ENCODE results near the gene LRRIQ4. TPM values are rescaled to one million over a fixed set of nuclear protein-coding genes. Genes with fewer than 3 reads are reported as not detected.

The LRRIQ4 gene
- total RNA-seq, 1 experiment from 2014 or later, result not detected

DNA sequence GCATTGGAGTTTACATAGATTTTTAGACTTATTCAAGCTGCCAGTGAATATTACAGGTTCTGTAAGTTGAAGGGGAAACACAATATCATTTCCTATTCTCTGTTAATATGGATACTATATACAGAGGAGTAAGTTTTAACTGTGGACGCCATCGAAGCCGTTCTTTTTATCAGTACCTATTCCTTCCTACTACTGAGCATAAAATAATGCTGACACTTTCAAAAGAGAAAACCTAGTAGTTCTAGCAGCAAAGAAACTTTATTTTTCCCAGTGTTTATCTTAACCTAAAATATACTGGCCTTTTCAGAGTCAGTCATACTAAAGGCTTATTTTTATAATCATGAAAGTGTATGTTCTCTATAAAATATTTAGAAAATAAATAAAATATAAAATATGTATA is 42.8 kb downstream of the LRRIQ4 start:
- DNase-seq (ENCODE audit: low read depth), result no peak

DNA sequence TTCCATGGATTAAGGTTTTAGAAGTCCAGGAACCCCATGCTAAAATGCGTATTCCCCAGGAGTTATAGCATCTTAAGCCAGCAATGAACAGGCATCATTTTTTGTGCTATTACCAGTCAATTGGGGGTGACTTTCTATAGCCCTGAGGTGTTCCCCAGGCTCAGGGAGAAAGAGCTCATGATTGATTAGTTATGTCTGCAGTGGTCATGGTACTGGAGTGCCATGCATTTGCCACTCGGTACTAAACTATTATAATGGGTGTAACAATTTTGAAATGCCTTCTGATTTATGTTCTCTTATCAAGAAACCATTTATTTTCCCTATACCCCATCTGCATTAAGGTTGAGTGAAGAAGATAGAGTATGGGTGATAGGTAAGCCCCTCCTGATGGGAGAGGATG is 45.1 kb downstream of the LRRIQ4 start:
- no peak for DNase-seq (ENCODE audit: low read depth)

DNA sequence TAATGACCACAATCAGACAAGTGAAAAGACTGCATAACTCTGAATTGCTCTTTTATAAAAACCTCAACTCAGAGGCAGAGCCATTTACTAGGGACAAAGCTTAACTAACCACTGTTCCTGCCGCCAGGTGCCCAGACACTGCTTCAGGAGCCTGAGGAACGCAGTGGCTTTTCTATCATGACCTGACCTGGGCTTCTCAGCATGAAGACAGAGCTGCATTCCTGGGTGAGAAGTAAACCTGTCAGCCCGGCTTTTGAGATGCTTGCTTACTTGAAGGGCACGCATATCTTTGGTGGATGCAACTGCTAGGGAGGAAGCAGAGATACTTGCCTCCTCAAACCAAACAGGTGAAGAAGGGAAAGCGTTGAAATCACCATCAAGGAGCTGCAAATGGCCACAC is 49.2 kb downstream of the LRRIQ4 start:
- DNase-seq (ENCODE audit: low read depth), result no peak

DNA sequence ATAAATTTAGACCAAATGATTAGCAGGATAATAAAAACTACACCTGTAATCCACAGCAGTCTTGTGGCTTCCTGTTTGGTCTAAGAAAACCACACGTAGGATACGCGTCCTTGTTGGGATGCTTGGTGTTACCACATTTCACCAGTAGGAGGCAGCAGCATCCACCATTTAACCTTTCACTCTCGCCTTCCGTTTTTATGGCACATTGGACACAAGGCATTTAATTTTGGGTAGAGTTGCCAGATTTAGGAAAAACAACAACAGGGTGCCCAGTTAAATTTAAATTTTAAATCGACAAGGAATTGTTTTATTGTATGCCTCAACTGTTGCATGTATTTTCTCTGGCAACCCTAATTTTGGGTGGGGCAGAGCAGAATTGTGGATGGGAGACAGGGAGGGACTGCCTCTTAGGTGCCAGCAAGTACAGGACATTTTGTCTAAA is 50.8 kb downstream of the LRRIQ4 start:
- peak; percentile 67 for DNase-seq (ENCODE audit: low read depth)

DNA sequence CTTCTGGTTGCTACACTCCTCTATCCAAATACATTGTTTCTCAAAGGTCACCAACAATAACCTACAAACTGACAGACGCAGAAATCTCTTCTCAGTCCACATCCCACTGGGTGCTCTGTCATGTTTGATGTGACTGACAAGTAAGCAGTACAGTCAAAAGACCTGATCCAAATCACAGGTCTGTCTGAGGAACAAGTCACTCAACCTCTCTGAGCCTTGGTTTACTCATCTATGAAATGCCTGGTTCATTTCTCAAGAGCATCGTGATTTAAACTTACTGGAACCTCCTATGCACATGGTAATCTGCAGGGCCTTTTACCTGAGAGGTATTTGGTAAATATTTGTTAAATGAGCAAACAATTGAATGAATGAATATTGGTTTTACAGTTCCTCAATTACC is 51.6 kb downstream of the LRRIQ4 start:
- no peak for DNase-seq (ENCODE audit: low read depth)

DNA sequence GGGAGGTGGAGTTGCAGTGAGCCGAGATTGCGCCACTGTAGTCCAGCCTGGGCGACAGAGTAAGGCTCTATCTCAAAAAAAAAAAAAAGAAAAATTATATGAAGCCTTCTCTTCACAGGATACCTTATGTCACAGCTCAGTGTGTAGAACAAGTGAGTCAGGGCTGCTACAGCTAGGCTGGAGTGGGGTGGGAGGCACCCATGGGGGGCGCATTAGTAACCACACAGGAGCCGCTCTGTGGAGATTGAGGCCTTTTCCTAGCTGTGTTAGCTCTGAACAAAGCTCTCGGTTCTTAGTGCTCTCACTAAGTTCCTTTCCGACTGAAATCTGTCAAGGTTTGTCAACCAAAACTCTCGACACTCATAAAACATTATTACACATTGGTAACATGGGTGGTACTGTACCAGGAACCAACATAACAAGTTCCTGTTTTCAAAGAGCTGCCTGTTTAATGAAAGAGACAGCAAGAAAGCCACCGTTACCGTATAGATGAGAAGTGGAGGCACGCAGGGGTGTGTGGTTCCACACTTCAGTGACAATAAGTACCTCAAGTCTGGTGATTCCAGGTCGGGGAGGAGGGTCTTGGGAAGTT is 52.6 kb downstream of the LRRIQ4 start:
- no peak for DNase-seq (ENCODE audit: low read depth)

DNA sequence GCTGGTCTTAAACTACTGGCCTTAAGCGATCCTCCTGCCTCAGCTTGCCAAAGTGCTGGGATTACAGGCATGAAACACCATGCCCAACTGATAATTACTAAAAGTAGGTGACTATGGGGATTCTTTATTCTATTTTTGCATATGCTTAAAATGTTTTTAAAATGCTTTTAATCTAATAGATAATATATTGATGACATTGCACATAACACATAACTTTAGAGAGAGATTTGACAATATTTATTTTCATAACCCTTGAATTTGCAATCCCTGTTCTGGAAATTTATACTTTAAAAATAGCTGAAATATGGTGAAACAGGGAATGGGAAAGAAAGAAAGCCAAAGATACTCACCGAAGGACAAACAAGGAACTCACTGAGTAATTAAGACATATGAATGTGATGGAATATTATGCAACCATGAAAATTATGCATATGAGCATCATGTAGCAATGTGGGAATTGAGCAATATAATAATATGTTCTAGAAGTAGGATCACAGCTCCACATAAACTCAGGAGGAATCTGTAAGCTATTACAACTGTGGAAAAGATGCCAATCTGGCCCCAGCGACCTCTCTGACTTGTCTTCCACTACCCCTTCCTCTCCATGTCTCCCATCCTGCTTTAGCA is 55.0 kb downstream of the LRRIQ4 start:
- DNase-seq (ENCODE audit: low read depth), result no peak

DNA sequence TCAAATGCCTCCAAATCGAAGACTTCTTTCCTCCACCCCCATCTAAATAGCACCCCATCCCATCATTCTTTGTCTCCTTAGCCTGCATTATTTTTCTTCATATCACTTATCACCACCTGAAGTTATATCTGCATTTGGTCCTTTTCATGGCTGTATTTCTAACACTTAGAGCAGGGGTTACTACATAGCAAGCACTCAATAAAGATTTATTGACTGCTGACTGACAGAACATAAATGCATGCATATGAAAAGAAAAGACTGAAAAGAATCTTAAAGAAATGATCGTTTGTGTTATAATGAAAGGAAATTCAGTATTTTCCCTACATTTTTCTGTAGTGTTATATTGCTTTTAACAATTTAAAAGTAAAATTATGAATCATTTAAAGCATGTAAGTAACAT is 55.7 kb downstream of the LRRIQ4 start:
- no peak for DNase-seq (ENCODE audit: low read depth)

DNA sequence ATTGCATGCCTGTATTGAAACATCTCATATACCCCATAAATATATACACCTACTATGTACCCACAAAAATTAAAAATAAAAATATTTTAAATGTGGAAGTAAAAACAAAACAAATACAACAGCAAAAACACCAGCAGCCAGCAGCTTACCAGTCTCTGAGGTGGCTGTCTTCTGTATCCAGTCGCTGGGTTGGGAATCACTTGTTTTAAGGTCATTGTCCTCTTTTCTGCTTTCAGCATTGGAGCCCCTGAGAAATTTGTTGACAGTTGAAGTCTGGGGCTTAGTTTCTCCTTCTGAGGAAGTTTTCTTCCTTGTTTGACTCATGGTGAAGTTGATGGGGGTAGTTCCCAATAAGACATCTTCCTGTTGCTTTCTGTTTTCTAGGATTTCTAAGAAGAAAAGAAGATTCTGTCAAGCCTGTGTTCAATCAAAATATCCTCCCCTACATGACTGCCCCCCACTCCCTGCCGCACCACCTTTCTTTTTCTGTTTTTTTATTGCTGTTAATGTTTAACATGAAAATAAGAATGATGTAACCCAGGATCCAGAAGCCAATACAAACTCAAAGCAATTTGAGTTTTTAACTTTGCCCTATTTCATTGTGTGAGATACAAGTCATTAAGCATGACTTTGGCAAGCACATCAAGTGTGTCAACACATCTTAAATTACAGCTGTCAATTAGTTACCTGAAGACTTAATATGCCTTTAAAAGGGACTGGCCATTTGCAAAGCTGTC is 57.0 kb downstream of the LRRIQ4 start, which contains the start of gene LRRC31:
LRRC31 (minus strand) TSS at position 452 of the 737 bp plus-strand sequence; CDS start at position 324, 128 bp downstream.
- no peak for DNase-seq (ENCODE audit: low read depth)

DNA sequence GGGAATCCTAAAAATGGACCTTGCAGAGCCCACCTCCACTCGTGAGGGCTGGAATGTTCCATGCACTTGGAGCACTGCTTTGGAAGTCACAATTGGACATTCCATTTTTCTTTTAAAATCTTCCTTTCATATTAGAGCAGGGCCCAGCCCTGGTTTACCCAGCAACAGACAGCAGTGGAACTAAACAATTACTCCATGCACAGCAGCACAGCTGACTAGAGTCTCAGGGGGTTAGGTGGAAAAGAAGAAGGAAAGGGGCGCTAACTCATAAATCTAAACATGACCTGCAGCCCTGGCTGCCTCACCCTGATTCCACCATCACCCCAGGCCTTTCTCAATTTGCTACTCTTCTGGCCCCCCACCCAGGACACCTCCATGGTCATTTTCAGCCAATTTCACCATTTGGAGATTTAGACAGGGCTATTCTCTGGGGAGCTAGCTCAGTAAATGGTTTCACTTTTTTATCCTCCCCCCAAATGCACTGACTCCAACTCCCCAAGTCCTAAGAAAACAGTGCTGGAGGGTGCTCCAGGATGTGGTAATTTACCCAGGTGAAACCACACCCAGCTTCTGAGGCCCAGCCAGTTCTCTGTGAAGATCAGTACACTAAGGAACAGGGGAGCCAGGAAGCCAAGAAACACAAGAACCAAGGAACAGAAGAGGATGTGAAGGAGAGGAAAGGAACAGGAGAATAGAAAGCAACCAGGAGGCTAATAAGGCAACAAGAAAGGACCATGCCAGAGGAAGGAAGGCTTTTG is 58.6 kb downstream of the LRRIQ4 start:
- no peak for DNase-seq (ENCODE audit: low read depth)

DNA sequence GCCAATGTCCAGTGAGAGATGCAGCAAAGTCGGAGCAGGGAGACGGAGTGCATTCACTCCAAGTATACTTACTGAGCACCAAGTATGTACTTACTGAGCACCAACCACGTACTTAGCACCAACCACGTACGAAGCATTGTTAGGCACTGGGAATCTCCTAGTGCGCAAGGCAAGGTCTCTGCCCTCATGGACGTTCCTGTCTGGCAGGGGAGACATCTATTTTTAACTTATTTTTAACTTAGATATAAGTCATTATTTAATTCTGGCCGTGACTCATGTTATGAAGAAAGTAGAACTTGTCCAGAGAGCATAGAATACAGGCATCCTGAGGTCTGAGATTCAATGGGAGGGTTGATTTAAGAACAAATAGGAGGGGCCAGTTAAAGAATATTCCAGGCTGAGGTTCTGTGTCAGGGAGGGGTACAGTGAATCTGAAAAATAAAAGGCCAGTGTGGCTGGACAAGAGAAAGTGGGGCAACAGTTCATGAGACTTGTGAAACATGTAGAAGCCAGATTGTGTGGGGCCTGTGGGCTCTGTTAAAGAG is 66.4 kb downstream of the LRRIQ4 start:
- DNase-seq (ENCODE audit: low read depth), result no peak

DNA sequence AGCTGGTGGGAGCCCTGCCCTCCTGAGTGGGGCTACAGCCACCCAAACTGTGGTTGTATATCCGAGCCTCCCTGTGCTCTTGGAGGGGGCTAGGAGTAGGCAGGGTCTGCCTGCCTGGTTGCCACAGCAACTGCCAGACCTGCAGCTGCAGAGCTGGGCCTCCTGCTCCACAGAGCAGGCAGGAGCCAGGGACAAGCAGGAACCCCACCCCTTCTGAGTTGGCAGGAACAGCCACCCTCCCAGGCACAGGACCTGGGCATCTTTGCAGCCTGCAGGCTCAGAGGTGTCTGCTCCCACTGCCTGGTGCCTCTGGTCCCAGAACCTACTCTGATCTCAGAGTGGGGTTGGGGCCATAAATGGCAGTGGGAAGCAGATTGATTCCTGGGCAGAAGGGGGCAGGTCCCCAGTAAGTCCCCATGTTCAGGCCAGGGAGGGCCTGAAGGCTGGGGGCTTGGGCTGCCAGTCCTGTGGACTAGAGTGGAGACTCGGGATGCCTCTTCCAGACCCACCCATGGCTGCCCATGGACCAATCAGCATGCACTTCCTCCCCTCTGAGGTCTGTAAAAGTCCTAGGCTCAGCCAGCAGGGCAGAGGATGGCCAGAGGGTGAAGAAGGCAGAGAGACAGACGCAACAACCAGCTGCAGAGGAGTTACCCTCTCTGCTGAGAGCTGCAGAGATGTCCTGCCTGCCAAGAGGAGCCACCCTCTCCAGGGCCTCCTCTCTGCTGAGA is 67.3 kb downstream of the LRRIQ4 start:
- DNase-seq (ENCODE audit: low read depth), result no peak

DNA sequence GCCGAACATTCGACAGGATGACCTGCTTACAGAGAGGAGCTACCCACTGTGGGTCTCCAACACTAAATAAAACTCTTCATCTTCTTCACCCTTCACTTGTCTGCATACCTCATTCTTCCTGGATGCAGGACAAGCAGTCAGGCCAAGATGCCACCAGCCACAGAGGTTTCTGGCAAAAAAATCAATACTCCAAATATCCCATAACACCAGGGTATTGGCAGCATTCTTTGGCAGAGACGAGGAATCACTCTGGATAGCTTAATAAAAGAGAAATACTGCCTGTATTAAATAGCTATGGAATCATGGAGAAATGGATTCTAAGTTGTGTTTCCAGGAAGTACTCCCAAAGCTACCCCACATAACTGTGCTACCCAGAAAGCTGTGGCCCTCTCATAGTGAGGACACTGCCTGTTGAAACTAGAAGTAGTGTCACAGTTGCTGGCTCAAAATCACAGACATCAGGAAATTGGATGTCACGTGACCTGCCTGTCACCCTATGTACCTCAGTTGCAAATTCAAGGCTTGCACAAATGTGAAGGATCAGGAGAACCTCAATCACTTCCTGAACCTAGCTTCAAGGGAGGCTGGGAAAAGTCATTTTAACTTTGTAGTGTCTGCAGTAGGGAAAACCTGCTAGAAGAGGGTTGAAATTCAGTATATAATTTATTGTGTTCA is 68.0 kb downstream of the LRRIQ4 start:
- DNase-seq (ENCODE audit: low read depth), result no peak

DNA sequence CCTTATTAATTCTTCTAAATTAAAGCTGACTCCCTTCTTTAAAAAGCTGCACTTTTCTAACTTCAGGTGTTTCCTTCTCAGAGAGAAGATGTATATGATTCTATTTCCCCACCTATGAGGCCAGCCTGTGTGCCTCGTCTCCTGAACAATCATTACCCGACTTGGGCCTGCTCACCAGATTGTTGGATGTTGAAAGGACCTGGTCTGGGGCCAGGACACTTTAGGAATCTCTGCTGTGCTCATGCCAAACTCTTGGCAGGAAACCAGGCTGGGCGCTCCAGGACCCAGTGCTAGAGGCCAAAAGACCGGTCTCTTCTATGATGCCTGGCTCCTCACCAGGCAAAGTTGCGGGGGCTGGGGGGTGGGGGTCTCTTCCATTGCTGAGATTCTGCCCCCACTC is 74.0 kb downstream of the LRRIQ4 start:
- DNase-seq (ENCODE audit: low read depth), result peak; percentile 31

Other genes with a start within 250 kb of the LRRIQ4 start
- gene MECOM, start 149.2 kb upstream of the LRRIQ4 start, total RNA-seq (2014; rRNA removed; shearing (Covaris generic)), result 12.3 and 13.3 TPM in 2 replicates
- 45.8 and 88.5 TPM in 2 replicates for gene TERC, start 47.8 kb upstream of the LRRIQ4 start, total RNA-seq (2014; rRNA removed; shearing (Covaris generic))
- gene ACTRT3, start 43.3 kb upstream of the LRRIQ4 start, total RNA-seq (2014; rRNA removed; shearing (Covaris generic)), result 1.3 and 1.6 TPM in 2 replicates
- 23.8 and 27.0 TPM in 2 replicates for gene MYNN, start 39.5 kb upstream of the LRRIQ4 start, total RNA-seq (2014; rRNA removed; shearing (Covaris generic))
- gene LRRC34, start within 50 bp of the LRRIQ4 start, total RNA-seq (2014; rRNA removed; shearing (Covaris generic)), result 8.5 and 9.4 TPM in 2 replicates
- gene LRRC31, start 57.1 kb downstream of the LRRIQ4 start, total RNA-seq (2014; rRNA removed; shearing (Covaris generic)), result not detected in 2 replicates
- not detected in 2 replicates for gene SAMD7, start 98.7 kb downstream of the LRRIQ4 start, total RNA-seq (2014; rRNA removed; shearing (Covaris generic))
- 21.3 and 25.8 TPM in 2 replicates for gene SEC62, start 153.9 kb downstream of the LRRIQ4 start, total RNA-seq (2014; rRNA removed; shearing (Covaris generic))
- gene GPR160, start 225.1 kb downstream of the LRRIQ4 start, total RNA-seq (2014; rRNA removed; shearing (Covaris generic)), result 0.24 and 0.29 TPM in 2 replicates

All from RPMI7951 (cell line).